RWPE1 (cell line): ENCODE results near the gene R3HDM4.
A peak's percentile ranks its signal among the peaks of the same experiment; 100 is the strongest.

Experiments
- CTCF ChIA-PET: fragments of 350-600 bp; sonication (Branson Sonifier 250); formaldehyde crosslinking; extraction: SDS; loops from one replicate; lab custom pipeline; 2021; lab: Yijun Ruan, JAX
- POLR2A ChIA-PET: fragments of 400-600 bp; formaldehyde crosslinking; extraction: SDS; loops from one replicate; lab custom pipeline; 2020; ENCODE audit warnings: antibody characterized with exemption; ENCODE audit not compliant: low non-redundant PET; lab: Yijun Ruan, JAX
- DNase-seq: peaks from one replicate; pipeline ENCODE4 v3.0.0; 2012; ENCODE audit warnings: low spot score
- H3K27ac ChIP-seq: fragments of 450-650 bp; 2 replicates; pipeline ENCODE4 v1.5.1; 2017
- TF ChIP-seq, protein P1 (sequence below): fragments of 450-650 bp; conservative IDR thresholded peaks from 2 replicates; pipeline ENCODE4 v1.5.1; 2017; ENCODE audit warnings: low read depth, mild to moderate bottlenecking

Gene R3HDM4

GRCh38 chr19:861756-862580 is 51.1 kb downstream of the R3HDM4 start:
- TF ChIP-seq, protein P1, sequence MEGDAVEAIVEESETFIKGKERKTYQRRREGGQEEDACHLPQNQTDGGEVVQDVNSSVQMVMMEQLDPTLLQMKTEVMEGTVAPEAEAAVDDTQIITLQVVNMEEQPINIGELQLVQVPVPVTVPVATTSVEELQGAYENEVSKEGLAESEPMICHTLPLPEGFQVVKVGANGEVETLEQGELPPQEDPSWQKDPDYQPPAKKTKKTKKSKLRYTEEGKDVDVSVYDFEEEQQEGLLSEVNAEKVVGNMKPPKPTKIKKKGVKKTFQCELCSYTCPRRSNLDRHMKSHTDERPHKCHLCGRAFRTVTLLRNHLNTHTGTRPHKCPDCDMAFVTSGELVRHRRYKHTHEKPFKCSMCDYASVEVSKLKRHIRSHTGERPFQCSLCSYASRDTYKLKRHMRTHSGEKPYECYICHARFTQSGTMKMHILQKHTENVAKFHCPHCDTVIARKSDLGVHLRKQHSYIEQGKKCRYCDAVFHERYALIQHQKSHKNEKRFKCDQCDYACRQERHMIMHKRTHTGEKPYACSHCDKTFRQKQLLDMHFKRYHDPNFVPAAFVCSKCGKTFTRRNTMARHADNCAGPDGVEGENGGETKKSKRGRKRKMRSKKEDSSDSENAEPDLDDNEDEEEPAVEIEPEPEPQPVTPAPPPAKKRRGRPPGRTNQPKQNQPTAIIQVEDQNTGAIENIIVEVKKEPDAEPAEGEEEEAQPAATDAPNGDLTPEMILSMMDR, result peak; percentile 41
- ChIA-PET POLR2A (no interaction called here), CTCF (interaction anchor here (0.6 to 1.0 kb wide), 2 partner anchors 19 to 87 kb away, joined by 3 to 4 read pairs; no protein-coding TSS in a partner anchor)
- H3K27ac ChIP-seq, result peak overlapping the region; percentile 73
- peak; percentile 75 for DNase-seq

GRCh38 chr19:861141-861755 is 51.8 kb downstream of the R3HDM4 start:
- peak overlapping the region; percentile 73 for H3K27ac ChIP-seq
- CTCF ChIA-PET, result interaction anchor here (0.6 to 1.0 kb wide), 3 partner anchors 18 to 91 kb away, joined by 3 to 4 read pairs (median 4); no protein-coding TSS in a partner anchor
- TF ChIP-seq, protein P1, result no peak
- POLR2A ChIA-PET, result no interaction called here
- no peak for DNase-seq

DNA sequence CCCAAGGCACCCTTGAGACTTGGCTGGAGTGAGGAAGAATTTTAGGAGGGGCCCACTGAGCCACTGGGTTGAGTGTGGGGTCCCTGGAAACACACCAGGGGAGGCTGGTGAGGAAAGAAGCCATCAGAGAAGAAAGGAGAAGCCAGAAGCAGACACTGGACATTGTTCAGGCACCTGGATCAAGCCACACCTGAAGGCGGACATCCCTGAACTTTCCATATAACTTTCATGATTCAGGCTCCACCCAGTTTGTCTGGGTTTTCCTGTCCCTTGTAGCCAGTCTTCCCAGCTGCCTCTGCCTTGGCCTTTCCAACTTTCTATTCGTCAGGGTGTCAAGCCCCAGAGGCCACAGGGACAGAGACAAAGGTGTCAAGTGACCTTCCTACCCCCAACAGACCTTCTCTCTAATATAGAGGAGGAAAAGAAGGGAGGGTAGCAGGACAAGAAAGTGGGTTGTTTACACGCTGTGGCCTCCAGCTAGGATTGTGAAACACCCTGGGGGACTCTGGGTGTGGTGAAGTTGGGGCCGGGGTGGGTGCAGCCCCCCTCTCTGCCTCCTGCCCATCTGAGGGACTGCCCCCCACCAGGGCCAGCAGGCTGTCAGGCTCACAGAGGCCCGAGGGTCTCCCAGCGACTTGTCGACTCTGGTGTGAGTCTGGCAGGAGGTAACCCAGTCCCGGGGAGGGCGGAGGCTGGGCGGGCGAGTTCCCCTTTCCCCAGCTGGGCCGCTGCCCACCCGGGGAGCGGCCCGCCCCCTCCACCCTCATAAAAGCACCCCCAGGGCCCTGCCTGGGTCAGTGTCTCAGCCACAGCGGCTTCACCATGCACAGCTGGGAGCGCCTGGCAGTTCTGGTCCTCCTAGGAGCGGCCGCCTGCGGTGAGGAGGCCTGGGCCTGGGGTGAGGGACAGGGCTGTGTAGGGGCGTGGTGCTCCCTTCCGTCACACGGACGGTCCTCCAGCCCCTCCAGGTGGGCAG is 53.9 kb downstream of the R3HDM4 start, which contains the start of gene CFD:
Gene CFD (plus strand): TSS at position 797 of the 976 bp plus-strand sequence. CDS start 26 bp downstream, at position 823.
- no peak for DNase-seq
- TF ChIP-seq, protein P1, result no peak
- CTCF ChIA-PET, result interaction anchor here (0.6 to 0.8 kb wide), 3 partner anchors 15 to 212 kb away, joined by 3 read pairs; no protein-coding TSS in a partner anchor
- POLR2A ChIA-PET, result no interaction called here
- H3K27ac ChIP-seq, result peak within 1 kb of the TSS; percentile 62

DNA sequence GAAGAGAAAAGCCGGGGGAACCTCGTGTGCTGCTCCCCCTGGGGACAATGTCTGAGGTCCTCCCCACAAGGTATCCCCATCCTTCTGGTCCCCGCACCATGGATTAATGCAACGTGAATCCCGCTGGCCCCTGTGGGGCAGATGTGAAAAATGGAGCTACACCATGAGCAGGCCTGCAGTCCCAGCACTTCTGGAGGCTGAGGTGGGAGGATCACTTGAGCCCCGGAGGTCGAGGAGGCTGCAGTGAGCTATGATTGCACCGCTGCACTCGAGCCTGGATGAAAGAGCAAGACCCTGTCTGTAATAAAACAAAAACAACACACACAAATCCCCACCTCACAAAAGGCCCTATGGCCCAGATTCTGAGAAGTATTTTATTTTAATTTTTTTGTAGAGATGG is 54.7 kb downstream of the R3HDM4 start:
- TF ChIP-seq, protein P1, result no peak
- no peak overlapping the region for H3K27ac ChIP-seq
- CTCF ChIA-PET, result interaction anchor here (0.7 kb wide), 1 partner anchor 62 kb away, joined by 4 read pairs; no protein-coding TSS in a partner anchor
- DNase-seq, result no peak
- POLR2A ChIA-PET, result no interaction called here

GRCh38 chr19:855566-856120 is 57.4 kb downstream of the R3HDM4 start:
- TF ChIP-seq, protein P1, result no peak
- no peak for DNase-seq
- POLR2A ChIA-PET, result no interaction called here
- CTCF ChIA-PET, result interaction anchor here (0.6 to 0.9 kb wide), 2 partner anchors 65 to 83 kb away, joined by 4 to 5 read pairs; no protein-coding TSS in a partner anchor
- H3K27ac ChIP-seq, result no peak overlapping the region
